ENCODE results near the gene PUS1.

Gene PUS1

DNA sequence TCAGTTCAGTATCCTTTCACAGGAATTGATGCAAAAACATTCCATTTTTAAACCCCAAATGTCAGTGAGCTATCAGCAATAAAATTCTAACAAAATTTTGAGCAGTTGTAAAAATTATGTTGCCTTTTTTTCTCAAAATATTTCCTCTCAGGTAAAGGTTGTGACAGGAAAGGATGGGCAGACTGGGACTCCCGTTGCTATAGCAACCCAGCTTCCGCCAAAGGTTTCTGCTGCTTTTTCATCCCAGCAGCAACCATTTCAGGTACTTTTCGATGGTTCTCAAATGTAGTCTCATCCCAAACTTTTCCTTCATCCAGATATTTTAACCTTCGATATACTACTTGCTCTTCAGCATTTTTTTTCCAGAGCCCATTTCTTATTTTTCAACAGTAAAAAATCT is 34.3 kb downstream of the PUS1 start:
- no peak for TF ChIP-seq EZH2 (IDR thresholded peaks at IDR 0.05; ENCODE audit: borderline replicate concordance, low read depth, low read length, severe bottlenecking)
- TF ChIP-seq, protein P1, sequence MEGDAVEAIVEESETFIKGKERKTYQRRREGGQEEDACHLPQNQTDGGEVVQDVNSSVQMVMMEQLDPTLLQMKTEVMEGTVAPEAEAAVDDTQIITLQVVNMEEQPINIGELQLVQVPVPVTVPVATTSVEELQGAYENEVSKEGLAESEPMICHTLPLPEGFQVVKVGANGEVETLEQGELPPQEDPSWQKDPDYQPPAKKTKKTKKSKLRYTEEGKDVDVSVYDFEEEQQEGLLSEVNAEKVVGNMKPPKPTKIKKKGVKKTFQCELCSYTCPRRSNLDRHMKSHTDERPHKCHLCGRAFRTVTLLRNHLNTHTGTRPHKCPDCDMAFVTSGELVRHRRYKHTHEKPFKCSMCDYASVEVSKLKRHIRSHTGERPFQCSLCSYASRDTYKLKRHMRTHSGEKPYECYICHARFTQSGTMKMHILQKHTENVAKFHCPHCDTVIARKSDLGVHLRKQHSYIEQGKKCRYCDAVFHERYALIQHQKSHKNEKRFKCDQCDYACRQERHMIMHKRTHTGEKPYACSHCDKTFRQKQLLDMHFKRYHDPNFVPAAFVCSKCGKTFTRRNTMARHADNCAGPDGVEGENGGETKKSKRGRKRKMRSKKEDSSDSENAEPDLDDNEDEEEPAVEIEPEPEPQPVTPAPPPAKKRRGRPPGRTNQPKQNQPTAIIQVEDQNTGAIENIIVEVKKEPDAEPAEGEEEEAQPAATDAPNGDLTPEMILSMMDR (IDR thresholded peaks at IDR 0.05; ENCODE audit: borderline replicate concordance, extremely low read depth, low read length, poor library complexity, severe bottlenecking) = no peak
- Histone ChIP-seq H3K4me2 (ENCODE audit: insufficient read depth, low read length) (no peak overlapping the region), H3K9me3 (ENCODE audit: insufficient read depth, low read length, severe bottlenecking) (no peaks in the 10 kb centered on the region), H3K4me3 (ENCODE audit: low read depth in 1 of 2, low read length in 2 of 2) (no peak overlapping the region), H4K20me1 (ENCODE audit: insufficient read depth, low read length) (peaks cover 65% of the 10 kb centered on the region), H3K27me3 (ENCODE audit: insufficient read depth, low read length, poor library complexity) (no peaks in the 10 kb centered on the region), H3K9ac (ENCODE audit: low read depth, low read length) (no peak overlapping the region), H3K79me2 (ENCODE audit: insufficient read depth, low read length) (peaks cover 91% of the 10 kb centered on the region), H3K36me3 (ENCODE audit: insufficient read depth, low read length) (peaks cover 41% of the 10 kb centered on the region), H3K27ac (ENCODE audit: low read length) (no peak overlapping the region), H3K4me1 (ENCODE audit: insufficient read depth, low read length) (no peaks in the 10 kb centered on the region), H2AFZ (ENCODE audit: low read depth, low read length) (no peak overlapping the region)
- DNase-seq (no peak), ATAC-seq (ENCODE audit: insufficient read depth, low read depth) (no peak)

GRCh38 chr12:131965073-131965472 is 36.0 kb downstream of the PUS1 start:
- Histone ChIP-seq H3K27me3 (ENCODE audit: insufficient read depth, low read length, poor library complexity) (no peaks in the 10 kb centered on the region), H3K9ac (ENCODE audit: low read depth, low read length) (no peak overlapping the region), H3K79me2 (ENCODE audit: insufficient read depth, low read length) (peaks cover 91% of the 10 kb centered on the region), H3K27ac (ENCODE audit: low read length) (no peak overlapping the region), H3K9me3 (ENCODE audit: insufficient read depth, low read length, severe bottlenecking) (no peaks in the 10 kb centered on the region), H3K4me2 (ENCODE audit: insufficient read depth, low read length) (no peak overlapping the region), H3K4me3 (ENCODE audit: low read depth in 1 of 2, low read length in 2 of 2) (no peak overlapping the region), H3K4me1 (ENCODE audit: insufficient read depth, low read length) (no peaks in the 10 kb centered on the region), H3K36me3 (ENCODE audit: insufficient read depth, low read length) (peaks cover 38% of the 10 kb centered on the region), H2AFZ (ENCODE audit: low read depth, low read length) (no peak overlapping the region), H4K20me1 (ENCODE audit: insufficient read depth, low read length) (peaks cover 54% of the 10 kb centered on the region)
- no peak for ATAC-seq (ENCODE audit: insufficient read depth, low read depth)
- TF ChIP-seq, protein P1 (IDR thresholded peaks at IDR 0.05; ENCODE audit: borderline replicate concordance, extremely low read depth, low read length, poor library complexity, severe bottlenecking) = no peak
- no peak for TF ChIP-seq EZH2 (IDR thresholded peaks at IDR 0.05; ENCODE audit: borderline replicate concordance, low read depth, low read length, severe bottlenecking)
- no peak for DNase-seq

GRCh38 chr12:131971226-131971625 is 42.1 kb downstream of the PUS1 start:
- H3K27ac ChIP-seq (ENCODE audit: low read length) = no peak overlapping the region
- H2AFZ ChIP-seq (ENCODE audit: low read depth, low read length) = no peak overlapping the region
- H3K9me3 ChIP-seq (ENCODE audit: insufficient read depth, low read length, severe bottlenecking) = no peaks in the 10 kb centered on the region
- DNase-seq (no peak), ATAC-seq (ENCODE audit: insufficient read depth, low read depth) (no peak)
- peaks cover 15% of the 10 kb centered on the region; the same call in 1 of the 2 replicates for H3K36me3 ChIP-seq (ENCODE audit: insufficient read depth, low read length)
- H3K27me3 ChIP-seq (ENCODE audit: insufficient read depth, low read length, poor library complexity) = no peaks in the 10 kb centered on the region
- H3K4me2 ChIP-seq (ENCODE audit: insufficient read depth, low read length) = no peak overlapping the region
- H3K79me2 ChIP-seq (ENCODE audit: insufficient read depth, low read length) = peaks cover 98% of the 10 kb centered on the region
- H3K4me3 ChIP-seq (ENCODE audit: low read depth in 1 of 2, low read length in 2 of 2) = no peak overlapping the region
- H3K4me1 ChIP-seq (ENCODE audit: insufficient read depth, low read length) = no peaks in the 10 kb centered on the region
- H4K20me1 ChIP-seq (ENCODE audit: insufficient read depth, low read length) = peaks cover 35% of the 10 kb centered on the region; the same call in 1 of the 2 replicates
- TF ChIP-seq EZH2 (IDR thresholded peaks at IDR 0.05; ENCODE audit: borderline replicate concordance, low read depth, low read length, severe bottlenecking) = no peak
- TF ChIP-seq, protein P1 (IDR thresholded peaks at IDR 0.05; ENCODE audit: borderline replicate concordance, extremely low read depth, low read length, poor library complexity, severe bottlenecking) = no peak
- no peak overlapping the region for H3K9ac ChIP-seq (ENCODE audit: low read depth, low read length)

GRCh38 chr12:131975228-131975627 is 46.2 kb downstream of the PUS1 start:
- Histone ChIP-seq H3K4me2 (ENCODE audit: insufficient read depth, low read length) (no peak overlapping the region), H3K9me3 (ENCODE audit: insufficient read depth, low read length, severe bottlenecking) (no peaks in the 10 kb centered on the region), H3K9ac (ENCODE audit: low read depth, low read length) (no peak overlapping the region), H3K4me3 (ENCODE audit: low read depth in 1 of 2, low read length in 2 of 2) (no peak overlapping the region), H3K27me3 (ENCODE audit: insufficient read depth, low read length, poor library complexity) (no peaks in the 10 kb centered on the region), H3K36me3 (ENCODE audit: insufficient read depth, low read length) (peaks cover 35% of the 10 kb centered on the region), H3K4me1 (ENCODE audit: insufficient read depth, low read length) (no peaks in the 10 kb centered on the region), H3K79me2 (ENCODE audit: insufficient read depth, low read length) (peaks cover 92% of the 10 kb centered on the region), H3K27ac (ENCODE audit: low read length) (no peak overlapping the region), H2AFZ (ENCODE audit: low read depth, low read length) (no peak overlapping the region), H4K20me1 (ENCODE audit: insufficient read depth, low read length) (peaks cover 31% of the 10 kb centered on the region; the same call in 1 of the 2 replicates)
- DNase-seq = no peak
- no peak for ATAC-seq (ENCODE audit: insufficient read depth, low read depth)
- no peak for TF ChIP-seq EZH2 (IDR thresholded peaks at IDR 0.05; ENCODE audit: borderline replicate concordance, low read depth, low read length, severe bottlenecking)
- TF ChIP-seq, protein P1 (IDR thresholded peaks at IDR 0.05; ENCODE audit: borderline replicate concordance, extremely low read depth, low read length, poor library complexity, severe bottlenecking) = no peak
